Endothelial cell (in vitro differentiated cells): ENCODE data around the gene RPL22L1. TPM values are rescaled to one million over a fixed set of nuclear protein-coding genes. Genes with fewer than 3 reads are reported as not detected.

Experiments
- DNase-seq: peaks from one replicate; pipeline ENCODE4 v3.0.0; 2021; ENCODE audit warnings: low spot score
- H3K27ac Mint-ChIP-seq: one replicate; pipeline ENCODE4 v1.8.0; 2021; ENCODE audit warnings: mixed read lengths, inconsistent platforms; ENCODE audit not compliant: unreplicated experiment
- H3K27me3 Mint-ChIP-seq: one replicate; pipeline ENCODE4 v1.8.0; 2021; ENCODE audit warnings: mild to moderate bottlenecking, moderate library complexity, mixed read lengths, inconsistent platforms; ENCODE audit not compliant: unreplicated experiment
- H3K36me3 Mint-ChIP-seq: one replicate; pipeline ENCODE4 v1.8.0; 2021; ENCODE audit warnings: mild to moderate bottlenecking, low read depth, mixed read lengths, inconsistent platforms; ENCODE audit not compliant: unreplicated experiment
- H3K4me1 Mint-ChIP-seq: one replicate; pipeline ENCODE4 v1.8.0; 2021; ENCODE audit warnings: mild to moderate bottlenecking, mixed read lengths, inconsistent platforms; ENCODE audit not compliant: unreplicated experiment
- H3K4me3 Mint-ChIP-seq: one replicate; pipeline ENCODE4 v1.8.0; 2021; ENCODE audit warnings: mild to moderate bottlenecking, mixed read lengths, inconsistent platforms; ENCODE audit not compliant: unreplicated experiment
- H3K9me3 Mint-ChIP-seq: one replicate; pipeline ENCODE4 v1.8.0; 2021; ENCODE audit warnings: mixed read lengths, inconsistent platforms; ENCODE audit not compliant: unreplicated experiment
- total RNA-seq: library from RNA; stranded (reverse); fragmentation: NEBNext Ultra II Directional; extraction: Animal tissue kit (Norgen Biotek cat#: 25700); gene quantifications from one replicate; pipeline ENCODE4 v1.2.1, GENCODE V29; 2021; ENCODE audit not compliant: unreplicated experiment
- TF ChIP-seq, protein P1 (sequence below): fragments of 200-600 bp; sonication (generic); IDR thresholded peaks from one replicate; pipeline ENCODE4 v1.5.0; 2021; ENCODE audit warnings: antibody characterized with exemption; ENCODE audit not compliant: unreplicated experiment

Gene RPL22L1
- total RNA-seq, 1 donor from 2014 or later, result 22.0 TPM

GRCh38 chr3:170858599-170858998, 11.4 kb downstream of the RPL22L1 start:
- TF ChIP-seq, protein P1, sequence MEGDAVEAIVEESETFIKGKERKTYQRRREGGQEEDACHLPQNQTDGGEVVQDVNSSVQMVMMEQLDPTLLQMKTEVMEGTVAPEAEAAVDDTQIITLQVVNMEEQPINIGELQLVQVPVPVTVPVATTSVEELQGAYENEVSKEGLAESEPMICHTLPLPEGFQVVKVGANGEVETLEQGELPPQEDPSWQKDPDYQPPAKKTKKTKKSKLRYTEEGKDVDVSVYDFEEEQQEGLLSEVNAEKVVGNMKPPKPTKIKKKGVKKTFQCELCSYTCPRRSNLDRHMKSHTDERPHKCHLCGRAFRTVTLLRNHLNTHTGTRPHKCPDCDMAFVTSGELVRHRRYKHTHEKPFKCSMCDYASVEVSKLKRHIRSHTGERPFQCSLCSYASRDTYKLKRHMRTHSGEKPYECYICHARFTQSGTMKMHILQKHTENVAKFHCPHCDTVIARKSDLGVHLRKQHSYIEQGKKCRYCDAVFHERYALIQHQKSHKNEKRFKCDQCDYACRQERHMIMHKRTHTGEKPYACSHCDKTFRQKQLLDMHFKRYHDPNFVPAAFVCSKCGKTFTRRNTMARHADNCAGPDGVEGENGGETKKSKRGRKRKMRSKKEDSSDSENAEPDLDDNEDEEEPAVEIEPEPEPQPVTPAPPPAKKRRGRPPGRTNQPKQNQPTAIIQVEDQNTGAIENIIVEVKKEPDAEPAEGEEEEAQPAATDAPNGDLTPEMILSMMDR, result no peak
- no peak overlapping the region for H3K27ac Mint-ChIP-seq
- H3K4me1 Mint-ChIP-seq, result no peaks in the 10 kb centered on the region
- H3K4me3 Mint-ChIP-seq, result no peak overlapping the region
- no peaks in the 10 kb centered on the region for H3K9me3 Mint-ChIP-seq
- no peak for DNase-seq
- no peaks in the 10 kb centered on the region for H3K27me3 Mint-ChIP-seq
- H3K36me3 Mint-ChIP-seq, result no peaks in the 10 kb centered on the region

DNA sequence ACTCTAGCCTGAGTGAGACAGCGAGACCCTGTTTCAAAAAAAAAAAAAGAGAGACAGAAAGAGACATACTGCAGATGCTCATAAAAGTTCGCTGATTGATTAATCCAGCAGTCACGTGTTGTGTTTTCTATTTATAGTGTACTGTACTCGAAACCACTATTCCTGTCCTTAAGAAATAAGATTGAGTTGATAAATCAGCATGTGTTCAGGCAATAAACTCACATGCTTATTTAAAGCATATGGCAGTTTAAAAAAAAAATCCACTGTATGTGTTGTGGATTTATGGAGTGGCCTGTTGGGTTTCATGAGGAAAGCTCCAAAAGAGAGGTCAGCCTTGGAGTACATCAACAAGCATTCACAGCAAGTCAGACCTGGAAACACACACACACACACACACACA, 17.7 kb downstream of the RPL22L1 start:
- no peak overlapping the region for H3K27ac Mint-ChIP-seq
- TF ChIP-seq, protein P1, result no peak

DNA sequence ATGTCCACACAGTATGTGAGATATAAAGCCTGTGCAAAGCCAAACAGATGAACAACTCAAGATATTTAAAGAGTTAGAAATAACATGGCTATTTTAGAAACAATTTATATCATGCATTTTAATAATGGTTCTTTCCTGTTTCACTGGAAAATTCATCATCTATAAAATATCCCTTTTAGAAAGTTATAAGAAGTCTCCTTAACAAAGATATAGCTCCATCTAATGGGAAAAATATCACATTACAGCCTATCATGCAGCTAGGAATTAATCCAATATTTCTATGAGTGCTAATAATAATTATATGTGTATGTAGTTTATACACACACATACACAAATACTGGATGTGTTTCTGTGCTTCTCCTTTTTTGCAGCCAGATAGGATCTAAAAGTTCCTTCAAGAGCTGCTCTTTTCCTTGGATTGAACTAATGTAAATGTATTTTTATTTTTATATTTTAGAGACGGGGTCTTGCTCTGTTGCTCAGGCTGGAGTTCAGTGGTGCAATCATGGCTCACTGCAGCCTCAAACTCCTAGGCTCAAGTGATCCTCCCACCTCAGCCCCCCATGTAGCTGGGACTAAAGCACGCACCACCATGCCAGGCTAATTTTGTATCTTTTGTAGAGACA, 21.6 kb downstream of the RPL22L1 start:
- Mint-ChIP-seq H3K9me3 (no peaks in the 10 kb centered on the region), H3K4me1 (peaks cover 3% of the 10 kb centered on the region), H3K36me3 (no peaks in the 10 kb centered on the region), H3K27me3 (peaks cover 1% of the 10 kb centered on the region), H3K27ac (no peak overlapping the region), H3K4me3 (no peak overlapping the region)
- no peak for DNase-seq
- TF ChIP-seq, protein P1, result peak; percentile 28

More for the DNA sequence above, 17.7 kb downstream of the RPL22L1 start:
- no peak for DNase-seq
- Mint-ChIP-seq H3K9me3 (no peaks in the 10 kb centered on the region), H3K4me3 (no peak overlapping the region), H3K27me3 (peaks cover 1% of the 10 kb centered on the region), H3K36me3 (no peaks in the 10 kb centered on the region), H3K4me1 (peaks cover 3% of the 10 kb centered on the region)

DNA sequence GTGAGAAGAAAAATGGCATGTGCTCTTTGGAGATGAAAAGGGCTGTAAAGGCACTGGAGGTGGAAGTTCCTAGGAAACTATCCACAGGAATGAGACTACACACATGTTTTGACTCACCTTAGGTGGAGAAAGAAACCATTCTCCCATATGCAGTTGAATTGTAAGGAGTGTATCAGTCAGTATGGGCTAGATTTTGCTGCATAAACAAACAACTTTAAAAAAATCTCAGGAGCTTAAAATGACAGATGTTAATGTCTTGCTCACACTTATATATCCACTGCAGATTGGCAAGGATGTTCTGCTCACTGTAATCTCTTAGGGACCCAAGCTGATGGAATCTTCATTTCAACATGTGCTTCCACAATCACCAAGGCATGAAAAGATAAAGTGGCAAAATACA, 25.6 kb downstream of the RPL22L1 start:
- no peak overlapping the region for H3K4me3 Mint-ChIP-seq
- H3K9me3 Mint-ChIP-seq, result no peaks in the 10 kb centered on the region
- DNase-seq, result no peak
- no peak overlapping the region for H3K27ac Mint-ChIP-seq
- H3K36me3 Mint-ChIP-seq, result no peaks in the 10 kb centered on the region
- no peaks in the 10 kb centered on the region for H3K27me3 Mint-ChIP-seq
- H3K4me1 Mint-ChIP-seq, result peaks cover 2% of the 10 kb centered on the region
- TF ChIP-seq, protein P1, result no peak

GRCh38 chr3:170840291-170840859, 29.6 kb downstream of the RPL22L1 start:
- no peaks in the 10 kb centered on the region for H3K36me3 Mint-ChIP-seq
- no peaks in the 10 kb centered on the region for H3K27me3 Mint-ChIP-seq
- no peaks in the 10 kb centered on the region for H3K9me3 Mint-ChIP-seq
- no peak overlapping the region for H3K4me3 Mint-ChIP-seq
- no peak for DNase-seq
- H3K27ac Mint-ChIP-seq, result no peak overlapping the region
- TF ChIP-seq, protein P1, result no peak
- H3K4me1 Mint-ChIP-seq, result peaks cover 11% of the 10 kb centered on the region
